ENCODE data around the gene SIN3B. TPM values are rescaled to one million over a fixed set of nuclear protein-coding genes. Genes with fewer than 3 reads are reported as not detected.
"Not testable (repeated sequence)": the region's sequence is repeated elsewhere in the genome, so short reads cannot be mapped to it uniquely, and the experiment has no call there.

Gene SIN3B
- total RNA-seq, 1 donor from 2014 or later, result 17.7 TPM

DNA sequence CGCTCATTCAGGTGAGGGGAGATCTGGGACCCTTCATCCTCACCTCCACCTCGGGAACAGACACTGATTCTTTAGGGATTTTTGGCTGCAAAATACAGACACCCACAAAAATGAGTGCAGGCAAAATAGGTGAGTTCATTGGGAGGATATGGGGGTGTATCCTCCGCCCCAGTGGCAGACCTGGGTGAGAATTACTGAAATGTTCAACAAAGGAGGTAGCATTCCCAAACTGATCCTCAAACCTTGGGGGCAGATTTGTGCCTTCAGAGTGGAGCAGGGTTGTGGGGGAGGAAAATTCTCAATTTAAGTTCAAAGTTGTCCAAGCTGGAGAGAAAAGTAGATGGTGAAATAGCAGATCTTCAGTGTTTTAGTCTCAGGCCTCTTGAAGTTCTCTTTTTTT lies 31.3 kb upstream of the SIN3B start:
- no peak overlapping the region for H3K27ac ChIP-seq (ENCODE audit: low read depth, low read length)
- H3K4me3 ChIP-seq (ENCODE audit: low read length in 3 of 3), result no peak overlapping the region
- H3K4me1 ChIP-seq (ENCODE audit: control insufficient read depth in 3 of 3, insufficient read depth in 3 of 3, low read length in 3 of 3), result no peaks in the 10 kb centered on the region
- peaks cover 0 to 5% (median 3%) of the 10 kb centered on the region in 3 donors for H3K9me3 ChIP-seq (ENCODE audit: control insufficient read depth in 3 of 3, low read length in 3 of 3)
- no peaks in the 10 kb centered on the region for H3K27me3 ChIP-seq (ENCODE audit: control insufficient read depth in 3 of 3, insufficient read depth in 3 of 3, low read length in 3 of 3)
- no peak overlapping the region for H3K9ac ChIP-seq (ENCODE audit: low read depth in 1 of 3, low read length in 3 of 3)
- no peaks in the 10 kb centered on the region for H3K36me3 ChIP-seq (ENCODE audit: control insufficient read depth in 3 of 3, insufficient read depth in 3 of 3, low read length in 3 of 3)

DNA sequence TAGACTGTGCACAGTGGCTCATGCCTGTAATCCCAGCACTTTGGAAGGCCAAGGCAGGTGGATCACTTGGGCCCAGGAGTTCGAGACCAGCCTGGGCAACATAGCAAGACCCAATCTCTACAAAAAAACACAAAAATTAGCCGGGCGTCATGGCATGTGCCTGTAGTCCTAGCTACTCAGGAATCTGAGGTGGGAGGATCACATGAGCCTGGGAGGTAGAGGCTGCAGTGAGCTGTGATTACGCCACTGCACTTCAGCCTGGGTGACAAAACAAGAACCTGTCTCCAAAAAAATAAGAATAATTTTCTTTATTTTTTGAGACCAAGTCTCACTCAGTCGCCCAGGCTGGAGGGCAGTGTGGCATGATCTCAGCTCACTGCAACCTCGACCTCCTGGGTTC lies 30.9 kb upstream of the SIN3B start:
- H3K4me3 ChIP-seq (ENCODE audit: low read length in 3 of 3); H3K4me1 ChIP-seq (ENCODE audit: control insufficient read depth in 3 of 3, insufficient read depth in 3 of 3, low read length in 3 of 3); H3K27ac ChIP-seq (ENCODE audit: low read depth, low read length); H3K27me3 ChIP-seq (ENCODE audit: control insufficient read depth in 3 of 3, insufficient read depth in 3 of 3, low read length in 3 of 3); H3K9ac ChIP-seq (ENCODE audit: low read depth in 1 of 3, low read length in 3 of 3); H3K36me3 ChIP-seq (ENCODE audit: control insufficient read depth in 3 of 3, insufficient read depth in 3 of 3, low read length in 3 of 3); H3K9me3 ChIP-seq (ENCODE audit: control insufficient read depth in 3 of 3, low read length in 3 of 3): not testable (repeated sequence)

DNA sequence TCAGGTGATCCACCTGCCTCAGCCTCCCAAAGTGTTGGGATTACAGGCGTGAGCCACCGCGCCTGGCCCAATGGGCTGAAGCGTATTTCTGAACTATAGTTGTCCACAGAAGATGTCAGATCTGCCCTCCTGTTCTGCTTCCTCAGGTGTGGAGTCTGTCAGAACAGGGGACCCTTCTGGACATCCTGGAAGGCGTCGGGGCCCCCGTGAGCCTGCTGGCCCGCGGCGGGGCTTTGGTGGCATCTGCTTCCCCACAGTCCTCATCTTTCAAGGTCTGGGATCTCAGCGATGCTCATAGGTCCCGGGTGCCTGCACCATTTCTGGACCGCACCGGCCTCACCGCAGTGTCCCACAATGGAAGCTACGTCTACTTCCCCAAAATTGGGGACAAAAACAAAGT lies 29.5 kb upstream of the SIN3B start:
- Histone ChIP-seq H3K9ac (ENCODE audit: low read depth in 1 of 3, low read length in 3 of 3) (no peak overlapping the region), H3K27me3 (ENCODE audit: control insufficient read depth in 3 of 3, insufficient read depth in 3 of 3, low read length in 3 of 3) (no peaks in the 10 kb centered on the region), H3K27ac (ENCODE audit: low read depth, low read length) (no peak overlapping the region), H3K9me3 (ENCODE audit: control insufficient read depth in 3 of 3, low read length in 3 of 3) (peaks cover 0 to 5% (median 3%) of the 10 kb centered on the region in 3 donors), H3K36me3 (ENCODE audit: control insufficient read depth in 3 of 3, insufficient read depth in 3 of 3, low read length in 3 of 3) (no peaks in the 10 kb centered on the region), H3K4me3 (ENCODE audit: low read length in 3 of 3) (no peak overlapping the region), H3K4me1 (ENCODE audit: control insufficient read depth in 3 of 3, insufficient read depth in 3 of 3, low read length in 3 of 3) (no peaks in the 10 kb centered on the region)

DNA sequence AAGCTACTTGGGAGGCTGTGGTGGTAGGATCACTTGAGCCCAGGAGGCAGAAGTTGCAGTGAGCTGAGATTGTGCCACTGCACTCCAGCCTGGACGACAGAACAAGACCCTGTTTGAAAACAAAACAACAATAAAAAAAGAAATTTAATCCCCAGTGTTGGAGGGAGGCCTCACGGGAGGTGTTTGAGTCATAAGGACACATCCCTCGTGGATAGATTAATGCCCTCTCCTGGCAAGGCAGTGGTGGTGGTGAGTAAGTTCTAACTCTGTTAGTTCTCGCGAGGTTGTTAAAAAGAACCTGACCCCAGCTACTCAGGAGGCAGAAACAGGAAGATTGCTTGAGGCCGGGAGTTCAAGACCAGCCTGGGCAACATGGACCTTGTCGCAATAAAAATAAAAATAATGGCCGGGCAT lies 27.6 kb upstream of the SIN3B start:
- no peaks in the 10 kb centered on the region for H3K4me1 ChIP-seq (ENCODE audit: control insufficient read depth in 3 of 3, insufficient read depth in 3 of 3, low read length in 3 of 3)
- H3K9ac ChIP-seq (ENCODE audit: low read depth in 1 of 3, low read length in 3 of 3), result no peak overlapping the region
- H3K4me3 ChIP-seq (ENCODE audit: low read length in 3 of 3), result no peak overlapping the region
- H3K9me3 ChIP-seq (ENCODE audit: control insufficient read depth in 3 of 3, low read length in 3 of 3), result no peaks in the 10 kb centered on the region
- no peak overlapping the region for H3K27ac ChIP-seq (ENCODE audit: low read depth, low read length)
- no peaks in the 10 kb centered on the region for H3K36me3 ChIP-seq (ENCODE audit: control insufficient read depth in 3 of 3, insufficient read depth in 3 of 3, low read length in 3 of 3)
- no peaks in the 10 kb centered on the region for H3K27me3 ChIP-seq (ENCODE audit: control insufficient read depth in 3 of 3, insufficient read depth in 3 of 3, low read length in 3 of 3)

DNA sequence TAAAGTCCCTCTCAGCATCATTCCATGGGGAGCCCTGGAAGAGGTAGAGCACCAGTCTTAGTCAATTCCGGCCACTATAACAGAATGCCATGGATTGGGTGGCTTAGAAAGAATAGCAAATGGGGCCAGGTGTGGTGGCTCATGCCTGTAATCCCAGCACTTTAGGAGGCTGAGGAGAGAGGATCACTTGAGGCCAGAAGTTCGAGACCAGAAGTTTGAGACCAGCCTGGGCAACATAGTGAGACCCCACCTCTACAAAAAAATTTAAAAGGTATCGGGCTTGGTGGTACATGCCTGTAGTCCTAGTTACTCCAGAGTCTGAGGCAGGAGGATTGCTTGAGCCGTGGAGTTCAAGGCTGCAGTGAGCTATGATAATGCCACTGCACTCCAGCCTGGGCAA lies 25.0 kb upstream of the SIN3B start:
- no peaks in the 10 kb centered on the region for H3K4me1 ChIP-seq (ENCODE audit: control insufficient read depth in 3 of 3, insufficient read depth in 3 of 3, low read length in 3 of 3)
- no peak overlapping the region for H3K4me3 ChIP-seq (ENCODE audit: low read length in 3 of 3)
- H3K9ac ChIP-seq (ENCODE audit: low read depth in 1 of 3, low read length in 3 of 3), result no peak overlapping the region

DNA sequence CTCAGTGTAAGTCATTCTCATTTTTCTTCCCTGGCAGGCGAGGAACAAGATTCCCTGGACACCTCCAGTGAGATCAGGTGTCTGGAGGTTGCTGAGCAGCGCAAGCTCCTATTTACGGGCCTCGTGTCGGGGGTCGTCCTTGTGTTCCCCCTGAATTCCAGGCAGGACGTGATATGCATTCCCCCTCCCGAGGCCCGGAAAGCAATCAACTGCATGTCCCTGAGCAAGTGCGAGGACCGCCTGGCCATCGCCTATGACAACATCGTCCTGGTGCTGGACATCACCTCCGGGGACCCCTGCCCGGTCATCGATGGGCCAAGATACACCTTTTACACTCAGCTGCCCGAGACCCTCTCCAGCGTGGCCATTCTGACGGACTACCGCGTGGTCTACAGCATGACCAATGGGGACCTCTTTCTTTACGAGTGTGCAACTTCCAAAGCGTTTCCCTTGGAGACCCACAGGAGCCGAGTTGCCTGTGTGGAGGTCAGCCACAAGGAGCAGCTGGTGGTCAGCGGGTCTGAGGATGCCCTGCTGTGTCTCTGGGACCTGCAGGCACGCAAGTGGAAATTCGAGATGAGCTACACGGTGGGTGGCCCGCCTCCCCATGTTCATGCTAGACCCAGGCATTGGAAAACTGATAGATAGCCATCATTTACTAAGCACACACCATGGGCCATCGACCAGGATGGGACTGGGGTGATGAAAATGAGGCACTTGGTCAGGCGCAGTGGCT lies 21.5 kb upstream of the SIN3B start:
- no peaks in the 10 kb centered on the region for H3K4me1 ChIP-seq (ENCODE audit: control insufficient read depth in 3 of 3, insufficient read depth in 3 of 3, low read length in 3 of 3)
- no peaks in the 10 kb centered on the region for H3K9me3 ChIP-seq (ENCODE audit: control insufficient read depth in 3 of 3, low read length in 3 of 3)
- H3K27ac ChIP-seq (ENCODE audit: low read depth, low read length), result no peak overlapping the region
- no peaks in the 10 kb centered on the region for H3K27me3 ChIP-seq (ENCODE audit: control insufficient read depth in 3 of 3, insufficient read depth in 3 of 3, low read length in 3 of 3)
- H3K9ac ChIP-seq (ENCODE audit: low read depth in 1 of 3, low read length in 3 of 3), result no peak overlapping the region
- H3K4me3 ChIP-seq (ENCODE audit: low read length in 3 of 3), result no peak overlapping the region
- no peaks in the 10 kb centered on the region for H3K36me3 ChIP-seq (ENCODE audit: control insufficient read depth in 3 of 3, insufficient read depth in 3 of 3, low read length in 3 of 3)

More for the DNA sequence above, 25.0 kb upstream of the SIN3B start:
- Histone ChIP-seq H3K27me3 (ENCODE audit: control insufficient read depth in 3 of 3, insufficient read depth in 3 of 3, low read length in 3 of 3) (no peaks in the 10 kb centered on the region), H3K36me3 (ENCODE audit: control insufficient read depth in 3 of 3, insufficient read depth in 3 of 3, low read length in 3 of 3) (no peaks in the 10 kb centered on the region), H3K27ac (ENCODE audit: low read depth, low read length) (no peak overlapping the region), H3K9me3 (ENCODE audit: control insufficient read depth in 3 of 3, low read length in 3 of 3) (no peaks in the 10 kb centered on the region)

DNA sequence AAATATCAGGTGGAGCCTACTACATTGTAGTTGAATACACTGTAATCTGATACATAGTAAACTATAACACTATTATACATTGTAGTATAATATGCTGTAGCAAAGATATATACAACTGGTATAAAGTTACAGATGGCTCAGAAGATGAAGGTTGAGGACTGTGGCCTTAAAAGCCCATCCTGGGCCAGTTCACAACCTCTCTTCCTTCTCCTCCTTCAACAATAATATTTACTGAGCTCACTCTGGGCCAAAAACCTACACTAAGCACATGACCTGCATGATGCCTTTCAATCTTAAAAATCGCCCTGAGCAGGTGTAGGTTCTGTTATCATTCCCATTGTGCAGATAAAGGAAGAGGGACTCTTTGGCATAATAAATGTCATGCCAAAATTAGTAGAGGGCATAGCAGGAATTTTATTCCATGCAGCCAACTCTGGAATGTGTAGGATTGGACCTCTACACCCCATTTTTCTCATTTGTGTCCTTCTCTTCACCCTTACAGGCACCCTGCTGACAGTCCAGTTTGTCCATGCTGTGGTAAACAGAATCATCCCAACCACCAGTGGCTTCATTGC lies 14.6 kb upstream of the SIN3B start:
- no peaks in the 10 kb centered on the region for H3K36me3 ChIP-seq (ENCODE audit: control insufficient read depth in 3 of 3, insufficient read depth in 3 of 3, low read length in 3 of 3)
- H3K4me1 ChIP-seq (ENCODE audit: control insufficient read depth in 3 of 3, insufficient read depth in 3 of 3, low read length in 3 of 3), result no peaks in the 10 kb centered on the region
- no peak overlapping the region for H3K9ac ChIP-seq (ENCODE audit: low read depth in 1 of 3, low read length in 3 of 3)
- H3K4me3 ChIP-seq (ENCODE audit: low read length in 3 of 3), result no peak overlapping the region
- no peak overlapping the region for H3K27ac ChIP-seq (ENCODE audit: low read depth, low read length)
- H3K9me3 ChIP-seq (ENCODE audit: control insufficient read depth in 3 of 3, low read length in 3 of 3), result peaks cover 3 to 15% (median 11%) of the 10 kb centered on the region in 3 donors
- H3K27me3 ChIP-seq (ENCODE audit: control insufficient read depth in 3 of 3, insufficient read depth in 3 of 3, low read length in 3 of 3), result no peaks in the 10 kb centered on the region

DNA sequence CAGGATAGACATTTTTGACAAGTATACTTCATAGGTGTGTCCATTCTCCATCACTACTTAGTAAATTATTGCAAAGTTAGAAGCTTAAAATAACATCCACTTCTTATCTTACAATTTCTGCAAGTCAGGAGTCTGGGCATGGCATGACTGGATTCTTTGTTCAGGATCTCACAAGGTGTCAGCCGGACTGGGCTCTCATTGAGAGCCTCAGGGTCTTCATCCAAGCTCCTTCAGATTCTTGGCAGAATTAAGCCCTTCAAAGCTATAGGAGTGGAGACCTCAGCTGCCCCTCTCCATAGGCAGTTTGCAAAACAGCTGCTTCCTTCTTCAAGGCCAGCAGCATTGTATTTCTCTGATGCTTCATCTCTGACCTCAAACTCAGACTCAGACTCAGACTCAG lies 9.1 kb upstream of the SIN3B start:
- no peaks in the 10 kb centered on the region for H3K36me3 ChIP-seq (ENCODE audit: control insufficient read depth in 3 of 3, insufficient read depth in 3 of 3, low read length in 3 of 3)
- H3K27me3 ChIP-seq (ENCODE audit: control insufficient read depth in 3 of 3, insufficient read depth in 3 of 3, low read length in 3 of 3), result no peaks in the 10 kb centered on the region
- H3K4me3 ChIP-seq (ENCODE audit: low read length in 3 of 3), result no peak overlapping the region
- H3K9ac ChIP-seq (ENCODE audit: low read depth in 1 of 3, low read length in 3 of 3), result no peak overlapping the region
- peaks cover 0 to 3% (median under 1%) of the 10 kb centered on the region in 3 donors for H3K9me3 ChIP-seq (ENCODE audit: control insufficient read depth in 3 of 3, low read length in 3 of 3)
- no peak overlapping the region for H3K27ac ChIP-seq (ENCODE audit: low read depth, low read length)
- H3K4me1 ChIP-seq (ENCODE audit: control insufficient read depth in 3 of 3, insufficient read depth in 3 of 3, low read length in 3 of 3), result peaks cover 0 to 2% (median under 1%) of the 10 kb centered on the region in 3 donors

DNA sequence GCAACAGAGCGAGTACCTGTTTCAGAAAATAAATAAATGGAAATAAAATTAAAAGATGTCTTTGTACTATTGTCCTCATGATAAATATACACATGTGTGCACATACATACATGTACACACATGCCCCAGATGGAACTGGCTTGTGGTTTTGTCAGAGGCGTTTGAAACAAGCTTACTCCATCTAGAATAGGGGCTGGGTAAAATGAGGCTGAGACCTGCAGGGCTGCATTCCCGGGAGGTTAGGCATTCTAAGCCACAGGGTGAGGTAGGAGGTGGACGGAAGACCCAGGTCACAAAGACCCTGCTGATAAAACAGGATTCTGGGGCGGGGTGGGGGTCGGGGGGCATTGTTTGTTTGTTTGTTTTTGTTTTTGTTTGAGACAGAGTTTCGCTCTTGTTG lies 8.1 kb upstream of the SIN3B start:
- Histone ChIP-seq H3K4me3 (ENCODE audit: low read length in 3 of 3) (no peak overlapping the region), H3K4me1 (ENCODE audit: control insufficient read depth in 3 of 3, insufficient read depth in 3 of 3, low read length in 3 of 3) (peaks cover 10 to 11% (median 11%) of the 10 kb centered on the region in 3 donors), H3K9me3 (ENCODE audit: control insufficient read depth in 3 of 3, low read length in 3 of 3) (no peaks in the 10 kb centered on the region), H3K36me3 (ENCODE audit: control insufficient read depth in 3 of 3, insufficient read depth in 3 of 3, low read length in 3 of 3) (no peaks in the 10 kb centered on the region), H3K9ac (ENCODE audit: low read depth in 1 of 3, low read length in 3 of 3) (no peak overlapping the region), H3K27me3 (ENCODE audit: control insufficient read depth in 3 of 3, insufficient read depth in 3 of 3, low read length in 3 of 3) (no peaks in the 10 kb centered on the region), H3K27ac (ENCODE audit: low read depth, low read length) (no peak overlapping the region)

DNA sequence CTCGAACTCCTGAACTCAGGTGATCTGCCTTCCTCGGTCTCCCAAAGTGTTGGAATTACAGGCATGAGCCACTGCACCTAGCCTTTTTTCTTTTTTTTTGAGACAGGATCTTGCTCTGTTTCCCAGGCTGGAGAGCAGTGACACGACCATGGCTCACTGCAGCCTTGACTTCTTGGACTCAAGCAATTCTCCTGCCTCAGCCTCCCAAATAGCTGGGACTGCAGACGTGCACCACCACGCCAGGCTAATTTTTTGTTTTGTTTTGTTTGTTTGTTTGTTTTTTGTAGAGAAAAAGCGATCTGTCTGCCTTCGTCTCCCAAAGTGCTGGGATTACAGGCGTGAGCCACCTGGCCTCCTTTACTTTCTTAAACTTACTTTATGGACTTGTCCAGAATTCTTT lies 6.5 kb upstream of the SIN3B start:
- Histone ChIP-seq H3K27me3 (ENCODE audit: control insufficient read depth in 3 of 3, insufficient read depth in 3 of 3, low read length in 3 of 3) (no peaks in the 10 kb centered on the region), H3K9ac (ENCODE audit: low read depth in 1 of 3, low read length in 3 of 3) (no peak overlapping the region), H3K36me3 (ENCODE audit: control insufficient read depth in 3 of 3, insufficient read depth in 3 of 3, low read length in 3 of 3) (no peaks in the 10 kb centered on the region), H3K4me1 (ENCODE audit: control insufficient read depth in 3 of 3, insufficient read depth in 3 of 3, low read length in 3 of 3) (peaks cover 11 to 13% (median 12%) of the 10 kb centered on the region in 3 donors), H3K27ac (ENCODE audit: low read depth, low read length) (no peak overlapping the region), H3K4me3 (ENCODE audit: low read length in 3 of 3) (no peak overlapping the region), H3K9me3 (ENCODE audit: control insufficient read depth in 3 of 3, low read length in 3 of 3) (no peaks in the 10 kb centered on the region)
